ENCODE measurements around the gene OLA1.
A peak's percentile ranks its signal among the peaks of the same experiment; 100 is the strongest.

OLA1 gene

GRCh38 chr2:174063492-174064092 lies 184.7 kb downstream of the OLA1 start:
- no peak for DNase-seq (ENCODE audit: low spot score)

DNA sequence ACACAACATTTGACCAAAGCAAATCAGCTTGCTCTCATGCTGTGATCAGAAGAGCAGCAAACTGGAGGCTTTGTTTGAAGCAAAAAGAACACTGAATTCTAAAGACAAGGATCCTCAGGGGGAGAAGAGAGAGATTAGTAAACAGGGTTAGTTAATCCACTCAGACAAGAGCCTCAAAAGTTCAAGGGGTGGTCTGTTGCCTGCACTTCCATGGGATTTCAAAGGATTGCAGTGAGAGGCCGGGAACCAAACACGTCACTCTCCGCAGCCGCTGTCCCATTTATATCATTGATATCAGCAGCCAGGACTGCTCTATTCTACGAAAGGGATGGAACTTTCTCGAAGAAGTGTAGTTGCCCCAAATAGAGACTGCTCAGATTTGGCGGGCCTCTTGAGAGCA lies 185.4 kb downstream of the OLA1 start:
- no peak for DNase-seq (ENCODE audit: low spot score)

GRCh38 chr2:174059884-174060244 lies 188.5 kb downstream of the OLA1 start:
- no peak for DNase-seq (ENCODE audit: low spot score)

- peak; percentile 81 for DNase-seq (ENCODE audit: low spot score)
Observed at GRCh38 chr2:174059178-174059883, 189.0 kb downstream of the OLA1 start.

- DNase-seq (ENCODE audit: low spot score) = no peak
Observed at GRCh38 chr2:174058456-174058855, 189.9 kb downstream of the OLA1 start.

DNA sequence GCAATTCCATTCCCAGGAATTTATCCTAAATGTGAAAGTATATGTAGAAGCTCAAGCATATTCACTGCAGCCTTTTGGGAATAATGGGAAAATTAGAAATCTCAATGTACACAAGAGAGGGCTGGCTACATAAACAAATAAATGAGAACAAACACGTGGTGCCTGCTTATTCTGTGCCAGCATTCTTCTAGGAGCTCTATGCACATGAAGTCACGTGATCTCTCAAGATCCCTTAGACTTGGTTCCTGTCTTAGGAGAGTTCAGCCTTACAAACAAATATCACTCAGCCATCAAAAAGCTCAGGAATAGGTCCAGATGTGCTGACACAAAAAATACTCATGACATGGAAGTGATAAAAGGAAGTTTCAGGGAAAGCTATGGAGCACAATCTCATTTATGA lies 190.3 kb downstream of the OLA1 start:
- DNase-seq (ENCODE audit: low spot score) = no peak

- no peak for DNase-seq (ENCODE audit: low spot score)
Observed at GRCh38 chr2:174054926-174055325, 193.4 kb downstream of the OLA1 start.

GRCh38 chr2:174053355-174054151 lies 194.8 kb downstream of the OLA1 start:
- no peak for DNase-seq (ENCODE audit: low spot score)

GRCh38 chr2:174052584-174052976 lies 195.8 kb downstream of the OLA1 start:
- DNase-seq (ENCODE audit: low spot score) = no peak

DNA sequence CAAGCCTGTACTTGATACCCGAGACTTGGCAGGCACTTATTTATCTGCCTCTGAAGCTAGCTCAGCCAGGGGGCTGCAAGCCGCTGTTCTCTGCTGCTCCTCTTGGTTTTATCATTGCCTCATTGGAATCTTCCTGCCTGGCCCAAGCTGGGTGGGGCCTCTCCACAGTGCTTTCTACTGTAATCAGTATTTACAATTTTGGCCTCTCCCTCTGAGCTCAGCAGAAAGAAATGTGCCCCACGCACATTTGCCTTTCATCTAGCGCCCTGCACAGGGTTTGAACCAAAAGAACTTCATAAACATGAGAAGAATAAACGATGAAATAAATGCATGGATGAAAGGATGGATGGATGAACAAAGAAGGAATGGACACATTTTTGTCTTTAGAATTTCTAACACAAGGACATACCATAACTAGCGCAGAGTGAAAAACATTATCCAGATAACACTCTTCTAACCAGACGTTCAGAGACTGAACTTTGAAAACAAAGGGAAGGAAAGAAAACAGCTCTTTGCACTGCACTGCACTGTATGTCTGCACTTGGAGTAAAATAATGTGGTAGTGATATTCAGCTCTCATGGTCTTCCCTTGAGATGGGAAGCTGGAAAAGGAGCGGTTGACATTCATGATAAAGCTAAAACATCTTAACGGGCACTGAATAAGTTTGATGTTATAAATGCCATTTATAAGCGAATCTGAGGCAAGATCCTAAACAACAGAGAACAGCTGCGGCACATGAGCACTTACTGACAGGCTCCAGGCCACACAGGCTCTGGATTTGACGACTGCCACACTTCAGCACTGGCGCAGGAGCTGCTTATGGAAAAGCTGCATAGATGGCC lies 196.4 kb downstream of the OLA1 start:
- peak; percentile 78 for DNase-seq (ENCODE audit: low spot score)

GRCh38 chr2:174051068-174051467 lies 197.3 kb downstream of the OLA1 start:
- no peak for DNase-seq (ENCODE audit: low spot score)

DNA sequence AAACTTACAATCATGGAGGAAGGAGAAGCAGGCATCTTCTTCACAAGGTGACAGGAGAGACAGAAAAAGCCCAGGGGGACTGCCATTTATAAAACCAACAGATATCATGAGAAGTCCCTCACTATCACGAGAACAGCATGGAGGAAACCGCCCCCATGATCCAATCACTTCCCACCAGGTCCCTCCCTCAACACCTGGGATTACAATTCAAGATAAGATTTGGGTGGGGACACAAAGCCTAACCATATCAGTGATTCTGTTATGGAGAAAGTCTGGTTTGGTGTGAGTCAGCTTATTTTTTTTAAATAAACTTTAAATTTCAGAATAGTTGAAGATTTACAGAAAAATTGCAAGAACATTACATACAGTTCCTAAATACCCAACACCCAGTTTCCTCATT lies 198.4 kb downstream of the OLA1 start:
- DNase-seq (ENCODE audit: low spot score) = no peak

GRCh38 chr2:174048243-174048642 lies 200.1 kb downstream of the OLA1 start:
- no peak for DNase-seq (ENCODE audit: low spot score)

DNA sequence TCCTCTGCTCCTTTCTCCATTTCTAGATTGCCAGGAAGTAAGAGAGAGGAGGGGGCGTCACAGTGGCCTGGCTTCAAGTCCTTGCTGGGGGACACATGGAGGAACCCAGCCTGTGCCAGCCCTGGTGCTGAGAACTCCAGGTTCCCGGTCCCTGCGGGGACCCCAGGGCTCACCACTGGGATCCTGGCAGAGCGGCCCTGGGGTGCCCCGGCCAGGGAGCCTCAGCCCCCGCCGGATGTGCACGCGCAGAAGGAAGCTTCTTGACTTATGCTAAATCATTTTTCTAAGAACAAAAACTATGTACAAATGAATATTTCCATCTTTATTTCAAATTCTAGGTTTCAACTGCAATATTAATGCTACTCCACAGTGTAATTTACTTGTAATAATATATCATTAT lies 200.6 kb downstream of the OLA1 start:
- DNase-seq (ENCODE audit: low spot score) = no peak

- no peak for DNase-seq (ENCODE audit: low spot score)
Observed at GRCh38 chr2:174046172-174046571, 202.2 kb downstream of the OLA1 start.

GRCh38 chr2:174044556-174044955 lies 203.8 kb downstream of the OLA1 start:
- no peak for DNase-seq (ENCODE audit: low spot score)

- no peak for DNase-seq (ENCODE audit: low spot score)
Observed at GRCh38 chr2:174040417-174040701, 208.0 kb downstream of the OLA1 start.

DNA sequence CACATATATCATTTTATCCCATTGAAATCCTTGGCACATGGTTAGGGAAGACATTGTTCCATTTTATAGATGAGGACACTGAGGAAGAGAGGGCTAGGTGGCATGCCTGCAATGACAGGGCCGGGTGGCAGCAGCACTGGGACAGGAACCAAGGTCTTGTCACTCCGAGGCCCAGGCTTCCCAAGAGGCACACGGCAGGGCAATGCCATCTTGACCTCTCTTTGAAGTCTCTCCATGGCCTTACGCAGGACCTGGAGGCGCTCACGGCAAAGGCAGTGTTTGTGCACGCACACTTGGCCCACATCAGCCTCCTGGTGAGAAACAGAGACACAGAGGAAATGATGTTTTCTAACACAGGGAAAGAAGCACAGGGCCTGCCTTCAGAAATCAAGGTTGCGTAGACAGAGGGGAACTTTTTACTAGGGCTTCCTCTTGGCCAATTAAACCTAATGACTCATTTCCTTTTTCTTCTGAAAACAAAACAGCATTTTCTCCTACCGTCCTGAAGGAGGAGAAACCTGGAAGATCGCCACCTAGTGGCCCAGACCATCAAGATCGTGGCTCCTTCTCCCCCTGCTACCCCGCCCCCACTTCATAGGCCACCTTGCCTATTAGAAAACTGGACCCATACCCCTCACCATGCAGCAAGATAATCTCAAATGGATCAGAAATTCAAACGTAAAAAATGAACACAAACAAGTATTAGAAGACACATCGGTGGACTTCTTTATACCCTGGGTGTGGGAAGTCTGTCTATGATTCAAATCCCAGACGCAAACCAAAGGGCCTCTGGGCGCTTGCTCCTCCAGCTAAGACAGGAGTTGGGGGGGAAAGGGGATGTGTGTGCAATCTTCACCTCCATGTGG lies 208.5 kb downstream of the OLA1 start:
- DNase-seq (ENCODE audit: low spot score) = peak; percentile 84

DNA sequence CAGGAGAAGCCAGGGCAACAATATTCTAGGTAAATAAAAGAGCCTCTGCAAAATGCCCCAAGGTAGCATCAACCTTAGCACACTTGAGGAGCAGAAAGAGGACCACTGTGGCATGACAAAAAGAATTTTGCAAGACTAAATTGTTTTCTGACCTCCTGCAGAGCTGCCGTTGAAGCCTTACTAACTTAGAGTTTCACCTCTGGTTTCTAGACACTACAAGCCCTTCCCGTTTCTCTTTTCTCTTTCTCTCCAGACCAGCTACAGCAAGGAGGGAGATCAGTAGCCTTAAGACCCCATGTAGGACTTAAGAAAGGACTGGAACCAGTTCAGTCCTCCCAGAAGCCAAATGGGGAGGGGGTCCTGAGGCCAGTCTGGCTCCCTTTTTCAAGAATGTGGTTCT lies 209.9 kb downstream of the OLA1 start:
- DNase-seq (ENCODE audit: low spot score) = no peak

GRCh38 chr2:174036825-174037224 lies 211.5 kb downstream of the OLA1 start:
- DNase-seq (ENCODE audit: low spot score) = no peak

GRCh38 chr2:174035981-174036742 lies 212.2 kb downstream of the OLA1 start:
- no peak for DNase-seq (ENCODE audit: low spot score)

Measured in hematopoietic multipotent progenitor cell treated with erythropoietin and hydrocortisone succinate and interleukin-3 and kit ligand, for 15 days (in vitro differentiated cells).